ENCODE measurements around the gene COL13A1.

COL13A1 gene

DNA sequence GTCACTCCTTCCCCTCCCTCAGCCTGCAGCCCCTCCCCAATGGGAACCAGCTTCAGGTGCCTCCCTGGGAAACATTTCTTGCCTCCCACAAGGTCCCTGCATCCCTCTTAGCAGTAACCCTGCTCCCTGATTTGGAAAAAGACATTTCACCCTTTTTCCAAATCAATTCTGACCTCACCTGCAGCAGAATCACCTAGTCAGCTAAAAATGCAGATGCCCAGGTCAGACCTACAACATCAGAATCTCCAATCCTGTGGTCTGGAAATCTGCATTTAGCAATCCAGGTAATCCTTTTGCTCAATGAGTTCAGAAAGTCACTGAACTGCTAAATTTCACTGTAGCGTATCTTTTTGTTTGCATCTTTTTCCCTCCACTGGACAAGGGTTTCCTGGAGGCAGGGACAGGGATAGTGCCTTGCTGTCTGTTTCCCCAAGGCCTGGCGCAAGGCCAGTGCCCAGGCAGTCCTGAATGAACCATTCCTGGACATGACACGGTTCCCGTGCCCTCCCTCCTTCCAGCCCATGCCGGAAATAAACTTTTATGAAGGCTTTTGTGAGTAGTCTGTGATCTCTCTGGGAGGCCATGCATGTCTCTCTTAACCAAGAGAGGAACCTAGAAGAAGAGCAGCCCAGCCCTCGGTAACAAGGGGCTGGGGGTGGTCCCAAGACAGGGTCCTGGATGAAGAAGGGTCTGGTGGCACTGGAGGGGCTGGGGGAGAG lies 44.0 kb downstream of the COL13A1 start:
- DNase-seq (ENCODE audit: low read depth, low spot score) = no peak

DNA sequence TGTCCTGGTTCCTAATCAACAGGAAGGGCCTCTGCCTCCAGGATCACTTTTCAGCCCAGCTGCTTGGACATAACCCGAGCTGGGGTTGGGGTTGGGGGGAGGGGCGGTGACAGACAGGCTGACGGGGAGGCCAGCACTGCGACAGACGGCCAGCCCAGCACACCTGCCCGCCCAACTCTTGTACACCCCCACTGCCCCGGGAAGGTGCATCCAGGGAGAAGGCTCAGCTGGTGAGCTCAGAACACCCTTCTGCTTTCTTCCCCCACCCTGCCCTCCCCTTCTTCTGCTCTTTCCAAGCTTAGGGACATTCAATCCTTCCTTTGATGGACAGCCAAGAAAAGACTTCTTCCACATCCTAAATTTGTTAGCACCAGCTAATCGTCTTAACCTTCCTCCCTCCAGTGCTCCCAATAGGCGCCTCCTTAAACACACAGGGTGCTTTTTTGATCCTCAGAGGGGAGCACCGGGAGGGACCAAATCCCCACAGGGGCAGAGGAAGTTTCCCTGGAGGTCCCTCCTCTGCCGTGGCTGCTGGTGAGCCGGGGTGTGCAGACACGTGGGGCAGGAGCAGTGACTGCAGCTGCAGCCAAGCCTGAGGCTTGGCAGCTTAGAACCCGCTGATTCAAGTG lies 44.7 kb downstream of the COL13A1 start:
- no peak for DNase-seq (ENCODE audit: low read depth, low spot score)

DNA sequence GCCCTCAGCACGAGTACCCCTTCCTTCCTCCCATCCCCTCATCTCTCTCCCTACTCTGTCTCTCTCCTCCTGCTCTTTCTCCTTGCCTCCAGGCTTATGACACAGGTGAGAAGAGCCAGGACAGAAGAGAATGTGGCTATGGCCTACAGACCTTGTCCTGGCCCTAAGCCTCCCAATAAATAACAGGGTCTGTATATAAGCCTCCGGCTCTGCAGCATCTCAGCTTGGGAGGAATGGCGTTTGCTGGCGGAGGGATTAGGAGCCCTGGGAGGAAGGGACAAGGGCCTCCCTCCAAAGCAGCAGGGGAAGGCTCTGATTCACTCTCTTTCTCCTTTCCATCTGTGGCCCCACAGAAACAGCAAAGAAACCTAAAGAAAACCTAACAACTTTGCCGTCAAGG lies 45.8 kb downstream of the COL13A1 start:
- no peak for DNase-seq (ENCODE audit: low read depth, low spot score)

DNA sequence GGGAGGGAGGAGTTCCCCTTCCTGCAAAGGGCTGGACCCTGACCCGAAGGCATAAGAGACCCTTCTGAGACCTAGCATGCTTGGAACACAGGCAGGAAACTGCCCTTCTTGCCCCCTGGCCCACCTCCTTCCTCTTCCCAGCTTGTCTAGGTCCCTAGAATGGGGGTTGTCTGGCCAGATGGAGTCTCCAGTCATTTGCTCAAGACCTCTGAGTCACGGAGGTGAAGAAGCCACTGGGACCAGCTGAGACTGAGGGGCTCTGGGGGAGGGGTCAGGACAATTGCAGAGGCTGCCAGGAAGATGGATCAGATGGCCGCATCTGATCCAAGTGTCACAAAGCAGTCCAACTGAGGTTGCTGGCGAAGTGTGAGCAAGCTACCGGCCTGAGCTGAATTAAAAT lies 46.2 kb downstream of the COL13A1 start:
- DNase-seq (ENCODE audit: low read depth, low spot score) = no peak

DNA sequence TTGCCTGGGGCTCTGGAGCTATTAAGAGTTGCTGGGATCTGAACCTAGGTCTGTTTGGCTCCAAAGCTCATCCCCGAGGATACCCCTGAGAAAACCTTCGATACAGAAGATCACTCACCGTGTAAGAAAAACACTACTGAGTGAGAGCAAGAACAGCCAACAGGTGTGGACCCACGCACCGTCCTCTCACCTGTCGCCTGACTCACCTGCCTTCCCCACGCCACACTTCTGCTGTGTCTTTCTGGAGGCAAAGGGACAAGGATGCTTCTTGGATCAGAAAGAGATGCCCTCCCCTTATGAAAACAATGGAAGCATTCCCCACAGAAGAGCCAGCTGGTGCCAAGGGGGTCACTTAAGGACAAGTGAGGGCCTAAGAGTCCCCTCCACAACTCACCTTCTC lies 46.7 kb downstream of the COL13A1 start:
- no peak for DNase-seq (ENCODE audit: low read depth, low spot score)

DNA sequence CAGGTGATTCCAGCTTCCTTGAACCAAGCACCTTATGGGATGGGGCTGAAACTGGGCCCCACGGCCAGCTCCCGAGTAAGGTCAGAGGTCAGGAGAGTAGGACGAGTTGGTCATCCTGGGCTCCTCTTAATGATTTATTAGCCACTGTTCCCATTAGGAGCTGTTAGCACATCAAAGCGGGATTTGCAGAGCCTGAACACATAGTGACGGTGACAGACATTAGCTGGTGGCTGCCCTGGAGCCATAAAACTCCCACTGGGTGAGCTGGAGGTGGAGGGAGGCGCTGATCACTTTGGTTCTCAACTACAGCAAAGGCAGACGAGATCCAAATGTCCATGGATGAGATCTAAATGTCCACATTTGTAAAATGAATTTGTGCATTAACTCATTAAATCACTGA lies 48.1 kb downstream of the COL13A1 start:
- DNase-seq (ENCODE audit: low read depth, low spot score) = no peak

DNA sequence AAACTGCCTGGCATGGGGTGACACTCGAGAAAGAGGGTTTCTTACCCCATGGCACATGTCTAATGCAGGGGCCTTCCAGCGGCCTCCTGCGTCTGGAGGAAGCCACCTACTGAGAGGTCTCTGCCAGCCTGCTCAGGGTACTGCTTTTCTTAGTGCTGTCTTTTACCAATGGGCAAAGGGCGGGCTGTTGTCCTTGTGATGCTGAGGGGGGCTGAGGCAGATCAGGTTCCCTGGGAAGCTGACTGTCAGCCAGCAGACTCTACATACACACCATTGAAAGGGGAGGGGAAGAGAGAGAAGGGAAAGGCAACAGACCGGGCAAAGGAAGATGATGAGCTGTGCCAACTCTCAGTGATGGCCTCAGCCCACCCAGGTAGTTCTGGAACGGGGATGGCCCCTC lies 48.7 kb downstream of the COL13A1 start:
- no peak for DNase-seq (ENCODE audit: low read depth, low spot score)

DNA sequence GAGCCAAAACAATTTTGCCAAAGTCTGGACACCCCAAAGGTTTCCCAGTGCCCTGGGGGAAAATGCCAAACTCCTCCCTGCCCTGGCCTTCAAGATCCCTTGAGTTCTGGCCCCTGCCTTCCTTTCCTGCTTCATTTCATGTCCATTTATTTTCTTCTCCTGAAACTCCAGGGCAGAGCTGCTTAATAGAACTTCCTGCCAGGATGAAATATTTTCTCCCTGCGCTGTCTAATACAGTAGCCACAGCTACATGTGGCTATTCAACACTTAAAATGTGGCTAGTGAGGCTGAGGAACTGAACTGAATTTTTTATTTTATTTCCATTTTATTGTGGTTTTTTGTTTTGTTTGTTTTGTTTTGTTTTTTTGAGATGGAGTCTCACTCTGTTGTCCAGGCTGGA lies 49.6 kb downstream of the COL13A1 start:
- no peak for DNase-seq (ENCODE audit: low read depth, low spot score)

DNA sequence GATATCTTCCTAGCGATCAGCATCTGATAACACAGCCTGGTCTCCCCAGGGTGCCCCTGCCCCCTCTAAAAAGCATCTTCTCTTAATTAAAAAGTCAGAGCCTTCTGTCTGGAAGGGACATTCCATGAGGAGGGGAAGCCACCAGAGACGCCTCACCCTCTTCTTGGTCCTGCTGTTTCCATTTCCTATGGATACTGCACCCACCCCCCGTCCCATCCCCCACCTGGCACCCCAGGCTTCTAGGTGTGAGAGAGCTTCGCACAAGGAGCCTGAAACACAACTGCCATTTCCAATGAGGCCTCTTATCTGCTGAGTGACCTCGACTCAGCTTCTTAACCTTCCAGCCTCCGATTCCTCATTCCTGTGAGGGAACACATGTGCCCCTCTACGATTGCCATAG lies 51.4 kb downstream of the COL13A1 start:
- DNase-seq (ENCODE audit: low read depth, low spot score) = no peak

DNA sequence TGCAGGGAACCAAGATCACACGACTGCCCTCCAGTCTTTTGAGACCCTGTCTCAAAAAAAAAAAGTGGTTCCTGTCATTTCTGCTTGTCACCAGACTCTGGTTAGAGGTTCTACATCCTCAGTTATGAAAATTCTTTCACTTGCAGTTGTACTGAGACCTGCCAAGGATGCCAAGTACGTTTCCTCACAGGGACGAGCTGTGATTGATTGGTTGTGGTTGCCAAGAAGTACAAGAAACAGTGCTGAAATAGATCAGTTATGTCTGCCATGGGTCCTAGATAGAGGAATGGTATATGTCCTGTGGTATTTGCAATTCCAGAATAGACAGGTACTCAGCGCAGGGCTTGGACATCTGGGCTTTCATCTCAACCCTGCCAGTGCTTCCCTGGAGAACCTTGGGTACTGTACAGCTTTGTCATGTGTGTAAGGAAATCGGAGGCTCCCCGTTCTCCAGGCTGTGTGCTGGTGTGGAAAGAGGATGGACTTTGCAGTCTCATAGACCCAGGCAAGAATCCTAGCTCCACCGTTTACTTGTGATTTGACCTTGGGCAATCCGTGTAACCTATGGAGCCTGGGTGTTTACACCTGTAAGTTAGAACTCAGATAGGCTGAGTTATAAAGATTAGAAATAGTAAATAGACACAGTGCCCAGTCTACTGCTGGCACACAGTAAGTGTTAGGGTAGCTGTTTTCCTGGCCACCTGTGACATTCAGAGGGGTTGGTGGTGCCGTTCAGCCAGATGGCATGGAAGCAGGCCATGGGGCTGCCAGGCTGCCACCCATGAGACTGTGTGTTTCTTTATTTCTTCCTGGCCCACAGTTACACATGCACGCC lies 53.0 kb downstream of the COL13A1 start:
- DNase-seq (ENCODE audit: low read depth, low spot score) = no peak

DNA sequence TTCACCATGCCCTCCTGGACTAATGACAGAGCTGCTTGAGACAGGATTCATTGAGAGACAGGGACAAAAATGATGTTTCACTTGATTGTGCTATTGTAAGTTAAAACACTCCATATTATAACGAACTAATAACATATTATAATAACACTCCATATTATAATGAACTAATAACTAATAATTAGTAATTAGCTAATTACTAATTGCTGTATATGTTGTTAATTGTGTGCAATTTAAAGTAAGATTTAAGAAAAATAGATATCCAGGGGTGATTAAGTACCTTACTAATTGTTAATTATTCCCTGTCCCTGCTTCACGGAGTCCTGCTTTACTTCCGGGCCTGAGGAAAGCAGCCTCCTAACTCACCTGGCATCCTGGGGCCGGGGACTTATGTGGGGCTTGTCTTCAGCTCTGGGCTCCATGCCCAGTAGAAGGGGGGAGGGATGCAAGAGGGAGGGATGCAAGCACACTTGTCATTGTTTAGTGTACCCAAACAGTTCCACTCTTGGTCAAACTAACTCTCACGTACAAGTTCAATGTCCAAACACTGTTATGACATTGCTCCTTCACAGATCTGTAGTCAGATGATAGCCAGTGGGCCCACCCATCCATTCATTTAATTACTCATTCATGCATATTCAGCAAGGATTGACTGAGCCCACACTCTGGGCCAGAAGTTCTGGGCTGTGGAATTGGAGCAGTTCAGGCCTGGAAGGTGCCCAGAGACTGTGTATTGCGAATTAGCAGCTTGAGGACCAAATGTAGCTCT lies 53.8 kb downstream of the COL13A1 start:
- no peak for DNase-seq (ENCODE audit: low read depth, low spot score)

DNA sequence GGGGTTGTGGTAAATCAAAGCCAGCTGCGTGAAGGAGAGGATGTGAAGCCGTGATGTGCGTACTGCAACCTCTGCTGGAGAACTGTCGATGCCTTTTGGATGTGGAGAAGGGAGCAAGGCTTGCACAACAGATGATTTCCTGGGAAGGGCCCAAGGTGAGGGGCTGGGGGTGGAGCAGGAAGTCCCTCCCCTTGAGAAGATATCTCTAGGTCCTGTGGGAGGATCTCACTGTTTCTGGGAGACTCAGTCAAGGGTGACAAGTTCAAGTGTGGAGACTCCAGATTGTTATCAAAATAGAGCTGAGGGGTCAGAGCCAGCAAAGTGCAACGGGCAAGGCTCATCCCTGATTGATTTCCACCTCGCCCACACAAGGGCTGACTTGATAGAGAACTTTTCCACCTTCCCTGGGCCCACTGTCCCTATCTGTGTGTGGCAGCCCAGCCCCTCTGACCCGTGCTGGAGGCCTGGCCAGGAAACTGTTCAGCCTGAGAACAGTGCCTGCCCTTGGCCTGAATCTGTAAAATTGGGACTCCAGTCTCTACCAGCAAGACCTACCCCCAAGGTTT lies 55.0 kb downstream of the COL13A1 start:
- DNase-seq (ENCODE audit: low read depth, low spot score) = no peak

DNA sequence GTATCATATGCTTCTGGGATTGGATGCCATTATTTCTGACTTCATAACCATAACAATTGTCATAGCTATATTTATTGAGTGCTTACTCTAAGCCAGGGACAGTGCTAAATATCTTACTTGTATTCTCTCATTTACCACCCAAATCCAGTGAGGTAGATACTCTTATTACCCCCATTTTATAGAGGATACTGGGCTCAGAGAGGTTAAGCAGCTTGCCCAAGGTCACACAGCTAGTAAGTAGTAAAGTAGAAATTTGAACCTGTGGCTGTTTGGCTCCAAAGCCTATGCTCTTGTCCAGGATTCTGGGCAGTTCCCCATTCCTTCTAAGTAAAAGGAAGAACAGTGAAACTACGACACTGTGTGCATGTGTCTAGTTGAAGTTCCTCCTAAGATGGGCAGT lies 56.5 kb downstream of the COL13A1 start:
- DNase-seq (ENCODE audit: low read depth, low spot score) = no peak

DNA sequence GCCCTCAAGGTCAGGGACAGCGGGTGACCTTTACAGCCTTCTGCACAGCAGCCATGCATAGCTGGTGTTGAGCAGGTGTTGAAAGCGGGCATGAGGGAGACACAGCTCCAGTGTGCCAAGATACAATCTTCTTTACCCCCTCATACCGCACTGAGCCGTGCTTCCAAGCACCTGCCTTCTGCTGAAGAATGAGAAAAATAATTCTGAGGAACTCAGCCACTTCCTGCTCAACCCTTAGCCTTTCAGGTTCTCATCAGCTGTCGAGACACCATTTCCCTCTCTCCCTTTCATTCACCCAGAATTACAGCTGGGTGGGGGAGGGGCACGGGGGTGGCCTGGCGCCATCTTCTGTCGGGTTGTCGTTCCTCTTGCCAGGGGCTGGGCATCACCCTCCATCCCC lies 58.6 kb downstream of the COL13A1 start:
- no peak for DNase-seq (ENCODE audit: low read depth, low spot score)

DNA sequence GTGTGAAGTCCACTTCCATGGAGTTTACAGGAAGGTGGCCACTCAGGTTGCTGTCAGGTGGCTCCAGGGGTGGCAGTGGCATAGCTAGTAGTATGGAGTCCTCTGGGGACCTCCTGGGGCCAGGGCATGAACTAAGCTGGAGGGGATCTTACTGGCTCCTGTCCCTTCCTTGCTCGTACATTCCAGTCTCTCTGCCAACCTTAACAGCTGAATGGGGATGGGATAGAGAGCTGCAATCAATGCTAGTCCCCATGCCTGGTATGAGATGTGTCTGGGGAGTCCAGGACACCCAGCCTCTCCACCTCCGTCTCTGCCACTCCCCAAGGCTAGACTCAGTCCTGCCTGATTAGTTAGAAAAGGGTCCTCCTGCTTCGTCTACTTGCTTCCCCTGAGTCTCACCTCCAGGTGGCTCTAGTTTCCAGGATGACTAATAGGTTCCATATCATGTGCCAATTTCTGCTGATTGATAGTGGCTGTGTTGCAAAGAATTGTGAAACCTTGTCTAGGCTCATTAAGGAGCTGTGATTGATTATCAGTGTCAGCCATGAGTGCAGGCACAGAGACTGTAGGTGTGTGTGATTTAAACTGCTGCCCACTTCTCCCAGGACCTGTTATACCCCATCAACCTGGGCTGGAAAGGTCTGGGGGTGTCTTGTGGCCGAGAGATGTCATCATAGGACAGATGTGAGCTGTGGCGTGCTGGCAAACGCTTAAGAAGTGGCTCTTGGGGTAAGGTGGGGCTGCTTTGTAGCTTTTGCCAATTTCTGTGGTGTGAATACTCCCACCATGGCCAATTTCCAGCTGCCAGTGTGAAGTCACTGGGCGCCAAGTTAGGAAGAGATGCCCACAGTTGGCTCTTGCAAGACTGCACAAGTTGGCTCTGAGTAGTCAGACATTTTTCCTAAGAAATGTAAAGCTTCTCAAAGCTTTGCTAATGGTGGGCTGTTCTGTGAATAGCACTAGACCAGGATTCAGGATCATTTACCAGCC lies 59.8 kb downstream of the COL13A1 start:
- no peak for DNase-seq (ENCODE audit: low read depth, low spot score)

DNA sequence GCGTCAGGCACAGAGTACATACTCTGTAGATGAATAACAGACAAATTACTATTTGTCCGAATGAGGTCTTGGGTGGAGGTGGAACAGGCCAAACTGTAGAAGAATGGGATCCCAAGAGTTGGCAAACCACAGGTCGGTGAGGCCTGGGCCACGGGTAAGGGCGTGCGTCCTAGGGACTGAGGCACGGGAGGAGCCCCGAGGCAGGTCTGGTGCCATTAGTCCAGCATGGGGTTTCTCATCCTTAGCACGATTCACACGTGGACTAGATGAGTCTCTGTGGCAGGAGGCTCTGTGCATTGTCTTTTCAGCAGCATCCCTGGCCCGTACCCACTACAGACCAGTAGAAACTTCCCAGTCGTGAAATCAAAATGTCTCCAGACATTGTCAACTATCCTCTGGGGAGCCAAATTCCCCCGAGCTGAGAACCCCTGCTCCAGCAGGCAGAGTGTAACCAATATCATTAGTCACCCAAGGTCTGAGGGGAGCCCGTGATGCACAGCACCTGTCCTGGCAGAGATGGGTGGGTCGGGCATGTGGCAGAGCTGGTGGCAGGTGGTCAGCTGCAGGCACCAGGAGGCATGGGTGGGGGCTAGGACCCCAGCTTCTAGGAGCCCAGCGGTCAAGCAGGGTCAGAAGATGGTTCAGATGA lies 61.3 kb downstream of the COL13A1 start:
- no peak for DNase-seq (ENCODE audit: low read depth, low spot score)

DNA sequence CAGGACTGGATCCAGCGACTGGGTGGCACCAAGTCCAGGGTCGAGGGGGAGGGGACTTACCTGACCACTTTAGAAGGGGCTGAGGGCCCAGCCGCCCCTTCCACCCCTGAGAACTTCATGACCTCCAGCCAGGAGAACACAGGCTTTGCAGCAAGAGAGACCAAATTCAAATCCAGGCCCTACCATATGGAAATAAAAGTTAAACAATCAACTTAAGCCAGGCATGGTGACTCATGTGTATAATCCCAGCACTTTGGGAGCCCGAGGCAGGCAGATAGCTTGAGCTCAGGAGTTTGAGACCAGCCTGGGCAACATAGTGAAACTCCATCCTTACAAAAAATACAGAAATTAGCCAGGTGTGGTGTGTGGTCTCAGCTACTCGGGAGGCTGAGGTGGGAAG lies 61.9 kb downstream of the COL13A1 start:
- DNase-seq (ENCODE audit: low read depth, low spot score) = no peak

DNA sequence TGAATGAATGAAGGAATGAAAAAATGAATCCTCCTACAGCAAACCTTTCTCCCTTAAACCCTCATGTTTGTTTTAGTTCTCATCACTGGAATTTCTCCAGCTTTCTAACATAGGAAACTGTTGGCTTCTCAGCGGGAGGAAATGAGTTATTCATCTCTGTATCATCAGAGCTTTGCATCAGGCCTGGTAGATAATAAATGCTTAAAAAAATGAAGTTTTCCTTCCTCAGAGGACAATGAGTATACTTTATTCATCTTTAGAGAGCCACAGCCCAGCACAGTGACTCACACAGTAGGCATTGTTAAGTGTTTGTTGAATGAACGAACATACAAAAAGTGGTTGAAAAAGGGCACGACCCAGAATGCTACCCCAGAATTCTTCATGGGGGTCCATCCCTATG lies 62.6 kb downstream of the COL13A1 start:
- DNase-seq (ENCODE audit: low read depth, low spot score) = peak; percentile 80

DNA sequence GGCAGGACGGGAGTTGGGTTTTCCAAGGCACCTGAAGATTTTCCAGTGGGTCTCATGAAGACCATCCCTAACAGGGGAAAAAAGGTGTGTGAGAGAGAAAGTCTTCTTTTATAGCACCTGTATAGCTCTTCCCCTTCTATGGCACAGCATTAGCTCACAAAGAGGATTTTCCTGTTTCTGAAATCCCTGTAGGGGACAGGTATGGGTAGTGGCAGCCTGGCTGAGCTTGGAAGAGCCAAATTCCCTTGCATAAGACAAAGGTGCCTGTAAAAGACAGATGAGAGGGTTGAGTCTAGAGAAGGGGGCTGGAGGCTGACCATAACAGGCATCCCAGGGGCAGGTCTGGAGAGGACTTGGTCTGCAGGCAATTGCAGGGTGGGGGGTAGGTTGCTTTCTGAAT lies 63.7 kb downstream of the COL13A1 start:
- no peak for DNase-seq (ENCODE audit: low read depth, low spot score)

DNA sequence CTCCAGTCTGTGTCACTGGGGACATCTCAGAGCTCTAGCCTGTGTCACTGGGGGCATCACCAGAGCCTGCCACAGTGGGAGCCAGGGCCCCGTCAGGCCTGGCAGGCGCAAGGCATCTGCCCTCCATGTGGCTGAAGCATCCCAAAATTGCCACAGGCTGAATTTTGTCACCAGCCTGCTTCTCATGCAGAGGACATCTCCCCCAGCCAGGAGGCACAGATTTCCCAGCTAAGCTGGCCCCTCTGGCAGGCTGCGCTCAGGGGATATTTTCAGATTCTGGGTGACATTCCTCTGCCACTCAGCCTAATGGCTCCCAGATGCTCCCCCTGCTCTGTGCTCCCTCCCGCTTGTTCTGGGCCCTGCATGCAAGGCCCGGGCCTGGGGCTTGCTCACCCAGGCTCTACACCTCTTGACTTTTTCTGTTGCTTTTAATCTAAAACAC lies 64.6 kb downstream of the COL13A1 start:
- no peak for DNase-seq (ENCODE audit: low read depth, low spot score)
